ENCODE data around the gene IL2RA.

The IL2RA gene

GRCh38 chr10:6037422-6037821 lies 24.7 kb downstream of the IL2RA start:
- DNase-seq = no peak

- DNase-seq = peak in 1 of 2 experiments; percentile 61
Observed at GRCh38 chr10:6036861-6037321, 25.3 kb downstream of the IL2RA start.

GRCh38 chr10:6035931-6036575 lies 26.1 kb downstream of the IL2RA start:
- no peak for DNase-seq

- no peak for DNase-seq
Observed at GRCh38 chr10:6035101-6035834, 26.9 kb downstream of the IL2RA start.

- no peak for DNase-seq
Observed at GRCh38 chr10:6034371-6034770, 27.8 kb downstream of the IL2RA start.

- no peak for DNase-seq
Observed at GRCh38 chr10:6033954-6034353, 28.2 kb downstream of the IL2RA start.

- DNase-seq = no peak
Observed at GRCh38 chr10:6030940-6031339, 31.2 kb downstream of the IL2RA start.

GRCh38 chr10:6030217-6030616 lies 31.9 kb downstream of the IL2RA start:
- DNase-seq = no peak

- no peak for DNase-seq
Observed at GRCh38 chr10:6027929-6028328, 34.2 kb downstream of the IL2RA start.

- no peak for DNase-seq
Observed at GRCh38 chr10:6025683-6026255, 36.4 kb downstream of the IL2RA start.

GRCh38 chr10:6024334-6024682 lies 37.9 kb downstream of the IL2RA start:
- DNase-seq = no peak

GRCh38 chr10:6023661-6024333 lies 38.4 kb downstream of the IL2RA start:
- DNase-seq = no peak

- DNase-seq = no peak
Observed at GRCh38 chr10:6022660-6023059, 39.5 kb downstream of the IL2RA start.

- DNase-seq = no peak
Observed at GRCh38 chr10:6020826-6021225, 41.3 kb downstream of the IL2RA start.

GRCh38 chr10:6019796-6020195 lies 42.4 kb downstream of the IL2RA start:
- no peak for DNase-seq

- no peak for DNase-seq
Observed at GRCh38 chr10:6019010-6019782, 43.0 kb downstream of the IL2RA start.

GRCh38 chr10:6018422-6018821 lies 43.7 kb downstream of the IL2RA start:
- no peak for DNase-seq

GRCh38 chr10:6017781-6018354 lies 44.3 kb downstream of the IL2RA start:
- no peak for DNase-seq

- peak in 1 of 2 experiments; percentile 67 for DNase-seq
Observed at GRCh38 chr10:6014241-6014761, 47.9 kb downstream of the IL2RA start.

- no peak for DNase-seq
Observed at GRCh38 chr10:6013413-6014192, 48.6 kb downstream of the IL2RA start.

- DNase-seq = no peak
Observed at GRCh38 chr10:6012121-6012905, 49.9 kb downstream of the IL2RA start.

All from stimulated activated CD4-positive, alpha-beta T cell treated with anti-CD3 and anti-CD28 coated beads, Interleukin-4, amount 100 ng/mL, for 4 hours (primary cell).